ENCODE results near the gene SOX30. TPM values are rescaled to one million over a fixed set of nuclear protein-coding genes. Genes with fewer than 3 reads are reported as not detected.
A peak's percentile ranks its signal among the peaks of the same experiment; 100 is the strongest.

Gene SOX30
- total RNA-seq, 3 donors from 2014 or later: 0.22 to 0.29 (median 0.29) TPM

DNA sequence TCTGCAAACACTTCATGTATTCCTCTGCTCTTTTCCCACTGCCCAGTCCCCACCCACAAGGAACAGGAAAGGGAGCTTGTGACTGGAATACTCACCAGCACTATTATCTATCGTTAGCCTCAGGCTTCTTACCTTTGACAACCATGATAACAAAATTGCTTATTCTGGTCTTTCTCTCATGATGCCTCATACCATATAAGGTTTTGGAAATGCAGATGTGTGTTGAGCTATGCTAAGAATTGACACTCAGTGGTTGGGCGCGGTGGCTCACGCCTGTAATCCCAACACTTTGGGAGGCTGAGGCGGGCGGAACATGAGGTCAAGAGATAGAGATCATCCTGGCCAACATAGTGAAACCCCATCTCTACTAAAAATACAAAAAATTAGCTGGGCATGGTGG, 25.4 kb downstream of the SOX30 start:
- Histone ChIP-seq H3K4me3 (no peak overlapping the region), H3K9me3 (peaks cover 5% of the 10 kb centered on the region), H3K36me3 (ENCODE audit: low read depth) (no peaks in the 10 kb centered on the region), H3K4me1 (ENCODE audit: low read depth) (no peaks in the 10 kb centered on the region)
- no peak for DNase-seq
- intact Hi-C loops (cut with DNase I, micrococcal nuclease): no loop called here
- TF ChIP-seq, protein P1, sequence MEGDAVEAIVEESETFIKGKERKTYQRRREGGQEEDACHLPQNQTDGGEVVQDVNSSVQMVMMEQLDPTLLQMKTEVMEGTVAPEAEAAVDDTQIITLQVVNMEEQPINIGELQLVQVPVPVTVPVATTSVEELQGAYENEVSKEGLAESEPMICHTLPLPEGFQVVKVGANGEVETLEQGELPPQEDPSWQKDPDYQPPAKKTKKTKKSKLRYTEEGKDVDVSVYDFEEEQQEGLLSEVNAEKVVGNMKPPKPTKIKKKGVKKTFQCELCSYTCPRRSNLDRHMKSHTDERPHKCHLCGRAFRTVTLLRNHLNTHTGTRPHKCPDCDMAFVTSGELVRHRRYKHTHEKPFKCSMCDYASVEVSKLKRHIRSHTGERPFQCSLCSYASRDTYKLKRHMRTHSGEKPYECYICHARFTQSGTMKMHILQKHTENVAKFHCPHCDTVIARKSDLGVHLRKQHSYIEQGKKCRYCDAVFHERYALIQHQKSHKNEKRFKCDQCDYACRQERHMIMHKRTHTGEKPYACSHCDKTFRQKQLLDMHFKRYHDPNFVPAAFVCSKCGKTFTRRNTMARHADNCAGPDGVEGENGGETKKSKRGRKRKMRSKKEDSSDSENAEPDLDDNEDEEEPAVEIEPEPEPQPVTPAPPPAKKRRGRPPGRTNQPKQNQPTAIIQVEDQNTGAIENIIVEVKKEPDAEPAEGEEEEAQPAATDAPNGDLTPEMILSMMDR (IDR thresholded peaks at IDR 0.05): no peak
- no peak for ATAC-seq

DNA sequence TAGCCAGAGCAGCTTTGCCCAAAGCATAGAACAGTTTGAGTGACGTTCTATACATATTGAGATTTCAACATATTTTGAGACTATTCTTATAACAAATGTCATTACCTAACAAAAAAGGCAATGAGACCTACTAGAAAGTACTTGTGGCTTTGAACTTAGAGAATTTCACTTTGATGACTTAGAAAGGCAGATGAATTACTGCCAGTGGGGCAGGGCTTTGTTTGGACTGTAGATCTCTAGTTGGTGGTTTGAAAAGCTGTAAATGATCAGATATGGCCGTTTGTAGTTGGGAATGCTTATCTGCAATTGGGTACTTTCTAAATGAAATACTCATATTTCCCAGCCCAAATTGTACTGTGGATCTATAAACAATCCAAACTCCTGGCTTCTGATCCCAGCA, 28.1 kb downstream of the SOX30 start:
- no peaks in the 10 kb centered on the region for H3K36me3 ChIP-seq (ENCODE audit: low read depth)
- H3K9me3 ChIP-seq: no peaks in the 10 kb centered on the region
- TF ChIP-seq, protein P1 (IDR thresholded peaks at IDR 0.05): no peak
- intact Hi-C loops (cut with DNase I, micrococcal nuclease): no loop called here
- no peak overlapping the region for H3K4me3 ChIP-seq
- ATAC-seq (peak; percentile 80), DNase-seq (peak in 1 of 3 donors; percentile 31)
- no peaks in the 10 kb centered on the region for H3K4me1 ChIP-seq (ENCODE audit: low read depth)

DNA sequence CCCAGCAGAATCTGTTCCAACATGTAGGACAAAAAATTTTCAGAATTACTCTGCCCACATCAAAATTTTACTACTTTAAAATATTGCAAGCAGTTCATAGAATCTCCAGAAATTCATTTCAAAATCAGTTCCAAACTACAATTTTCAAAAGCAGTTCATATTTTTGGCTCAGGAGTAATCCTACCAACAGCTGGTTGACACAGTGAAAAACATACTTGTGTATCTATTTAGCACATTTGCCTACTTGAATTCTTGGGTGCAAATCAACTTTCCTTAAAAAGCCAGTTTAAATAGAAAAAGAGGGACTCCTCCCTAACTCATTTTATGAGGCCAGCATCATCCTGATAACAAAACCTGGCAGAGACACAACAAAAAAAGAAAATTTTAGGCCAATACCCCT, 31.5 kb downstream of the SOX30 start:
- no peaks in the 10 kb centered on the region for H3K4me1 ChIP-seq (ENCODE audit: low read depth)
- DNase-seq (no peak), ATAC-seq (no peak)
- no peaks in the 10 kb centered on the region for H3K36me3 ChIP-seq (ENCODE audit: low read depth)
- intact Hi-C loops (cut with DNase I, micrococcal nuclease): no loop called here
- TF ChIP-seq, protein P1 (IDR thresholded peaks at IDR 0.05): no peak
- no peak overlapping the region for H3K4me3 ChIP-seq
- no peaks in the 10 kb centered on the region for H3K9me3 ChIP-seq

DNA sequence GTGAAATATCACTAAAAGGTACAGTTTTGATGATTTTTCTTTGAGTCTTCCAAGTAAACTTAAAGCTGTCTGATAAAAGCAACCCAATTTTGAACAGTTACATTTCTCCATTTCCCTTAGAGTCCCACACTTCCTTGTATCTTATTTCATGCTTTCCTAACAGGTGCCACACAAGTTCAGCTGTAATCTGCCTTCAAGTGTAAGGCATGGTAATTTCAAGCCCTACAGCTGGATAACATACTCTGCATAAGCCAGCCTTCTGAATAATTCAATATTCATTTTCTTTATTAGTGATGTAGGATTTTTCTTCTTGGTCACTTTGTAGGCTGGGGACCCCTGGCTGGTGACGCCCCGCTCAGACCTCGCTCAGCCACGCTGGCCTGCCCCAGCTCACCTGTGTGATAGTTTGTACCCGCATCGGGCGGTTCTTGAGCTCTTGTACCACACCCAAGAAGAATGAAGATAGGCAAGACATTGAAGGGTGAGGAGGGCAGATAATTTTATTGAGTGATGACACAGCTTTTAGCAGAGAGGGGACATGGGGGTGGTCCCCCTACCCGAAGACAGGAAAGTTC, 34.0 kb downstream of the SOX30 start:
- ATAC-seq: no peak
- no peaks in the 10 kb centered on the region for H3K9me3 ChIP-seq
- H3K36me3 ChIP-seq (ENCODE audit: low read depth): no peaks in the 10 kb centered on the region
- no peaks in the 10 kb centered on the region for H3K4me1 ChIP-seq (ENCODE audit: low read depth)
- no peak for DNase-seq
- intact Hi-C loops (cut with DNase I, micrococcal nuclease): no loop called here
- TF ChIP-seq, protein P1 (IDR thresholded peaks at IDR 0.05): no peak
- H3K4me3 ChIP-seq: no peak overlapping the region

DNA sequence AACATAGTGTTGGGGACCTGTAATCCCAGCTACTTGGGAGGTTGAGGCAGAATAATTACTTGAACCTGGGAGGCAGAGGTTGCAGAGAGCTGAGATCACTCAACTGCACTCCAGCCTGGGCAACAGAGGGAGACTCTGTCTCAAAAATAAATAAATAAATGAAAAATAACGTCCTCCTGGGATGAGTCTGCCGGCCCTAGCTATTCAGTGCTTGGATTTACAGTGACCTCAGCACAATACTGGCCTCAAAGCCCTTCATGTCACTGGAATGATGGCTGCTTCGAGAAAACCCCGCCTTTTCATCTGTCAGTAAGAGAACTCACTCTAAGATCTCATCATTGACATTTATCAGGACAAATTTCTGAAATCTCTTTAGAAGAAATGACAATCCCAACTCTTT, 35.5 kb downstream of the SOX30 start:
- ATAC-seq (no peak), DNase-seq (no peak)
- Histone ChIP-seq H3K9me3 (no peaks in the 10 kb centered on the region), H3K4me1 (ENCODE audit: low read depth) (no peaks in the 10 kb centered on the region), H3K4me3 (no peak overlapping the region), H3K36me3 (ENCODE audit: low read depth) (no peaks in the 10 kb centered on the region)
- intact Hi-C loops (cut with DNase I, micrococcal nuclease): no loop called here
- TF ChIP-seq, protein P1 (IDR thresholded peaks at IDR 0.05): no peak

Measured in mucosa of descending colon (tissue), 3 donors.